AG04449 (cell line): ENCODE measurements around the gene TNXB.

ENCODE experiments used
- CTCF ChIA-PET: fragments of 350-600 bp; formaldehyde crosslinking; extraction: SDS; loops from one replicate; lab custom pipeline; 2021; ENCODE audit warnings: antibody characterized with exemption; lab: Yijun Ruan, JAX
- POLR2A ChIA-PET: fragments of 400-600, 350-600 bp; formaldehyde crosslinking; extraction: SDS; loops from one replicate; lab custom pipeline; 2020; ENCODE audit warnings: antibody characterized with exemption, inconsistent platforms; lab: Yijun Ruan, JAX
- DNase-seq: peaks from one replicate; pipeline ENCODE4 v3.0.0-alpha.2; 2010; ENCODE audit warnings: low read depth, low spot score
- H3K4me3 ChIP-seq: 2 replicates; pipeline ENCODE4 v1.5.1; 2011; ENCODE audit warnings: low read depth, mild to moderate bottlenecking, control low read depth, low read length
- TF ChIP-seq, protein P1 (sequence below): IDR thresholded peaks from one replicate; pipeline ENCODE4 v1.5.1; 2011; ENCODE audit warnings: mild to moderate bottlenecking, moderate library complexity, low read length, control low read depth, inconsistent platforms; ENCODE audit not compliant: insufficient read depth; ENCODE audit errors: missing control alignments

Gene TNXB

DNA sequence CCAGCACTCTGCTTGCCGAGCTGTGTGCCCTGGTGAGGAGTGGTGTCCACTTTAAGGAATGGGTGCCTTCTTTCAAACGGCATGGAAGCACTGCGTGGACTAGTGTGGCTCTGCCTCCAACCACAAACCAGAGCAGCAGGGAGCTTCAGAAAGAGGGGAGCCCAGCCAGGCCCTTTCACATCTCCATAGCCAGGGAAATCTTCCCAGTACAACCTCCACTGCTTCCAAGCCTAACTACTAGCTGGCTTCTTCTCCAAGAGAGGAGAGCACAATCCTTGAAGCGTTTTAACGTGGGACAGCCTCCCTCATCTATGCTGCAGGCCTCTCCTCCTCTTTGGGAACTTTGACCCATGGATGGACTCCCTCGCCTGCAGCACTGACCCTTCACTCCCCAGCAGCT, 26.7 kb downstream of the TNXB start:
- TF ChIP-seq, protein P1, sequence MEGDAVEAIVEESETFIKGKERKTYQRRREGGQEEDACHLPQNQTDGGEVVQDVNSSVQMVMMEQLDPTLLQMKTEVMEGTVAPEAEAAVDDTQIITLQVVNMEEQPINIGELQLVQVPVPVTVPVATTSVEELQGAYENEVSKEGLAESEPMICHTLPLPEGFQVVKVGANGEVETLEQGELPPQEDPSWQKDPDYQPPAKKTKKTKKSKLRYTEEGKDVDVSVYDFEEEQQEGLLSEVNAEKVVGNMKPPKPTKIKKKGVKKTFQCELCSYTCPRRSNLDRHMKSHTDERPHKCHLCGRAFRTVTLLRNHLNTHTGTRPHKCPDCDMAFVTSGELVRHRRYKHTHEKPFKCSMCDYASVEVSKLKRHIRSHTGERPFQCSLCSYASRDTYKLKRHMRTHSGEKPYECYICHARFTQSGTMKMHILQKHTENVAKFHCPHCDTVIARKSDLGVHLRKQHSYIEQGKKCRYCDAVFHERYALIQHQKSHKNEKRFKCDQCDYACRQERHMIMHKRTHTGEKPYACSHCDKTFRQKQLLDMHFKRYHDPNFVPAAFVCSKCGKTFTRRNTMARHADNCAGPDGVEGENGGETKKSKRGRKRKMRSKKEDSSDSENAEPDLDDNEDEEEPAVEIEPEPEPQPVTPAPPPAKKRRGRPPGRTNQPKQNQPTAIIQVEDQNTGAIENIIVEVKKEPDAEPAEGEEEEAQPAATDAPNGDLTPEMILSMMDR: no peak
- H3K4me3 ChIP-seq: no peak overlapping the region
- ChIA-PET CTCF (interaction anchor here (1.4 to 5.7 kb wide), 3 partner anchors 35 to 46 kb away, joined by 3 to 32 read pairs (median 26); partner anchors contain the start of gene ATF6B), POLR2A (interaction anchor here (0.5 kb wide), 1 partner anchor 116 kb away, joined by 5 read pairs; no protein-coding TSS in a partner anchor)
- no peak for DNase-seq

DNA sequence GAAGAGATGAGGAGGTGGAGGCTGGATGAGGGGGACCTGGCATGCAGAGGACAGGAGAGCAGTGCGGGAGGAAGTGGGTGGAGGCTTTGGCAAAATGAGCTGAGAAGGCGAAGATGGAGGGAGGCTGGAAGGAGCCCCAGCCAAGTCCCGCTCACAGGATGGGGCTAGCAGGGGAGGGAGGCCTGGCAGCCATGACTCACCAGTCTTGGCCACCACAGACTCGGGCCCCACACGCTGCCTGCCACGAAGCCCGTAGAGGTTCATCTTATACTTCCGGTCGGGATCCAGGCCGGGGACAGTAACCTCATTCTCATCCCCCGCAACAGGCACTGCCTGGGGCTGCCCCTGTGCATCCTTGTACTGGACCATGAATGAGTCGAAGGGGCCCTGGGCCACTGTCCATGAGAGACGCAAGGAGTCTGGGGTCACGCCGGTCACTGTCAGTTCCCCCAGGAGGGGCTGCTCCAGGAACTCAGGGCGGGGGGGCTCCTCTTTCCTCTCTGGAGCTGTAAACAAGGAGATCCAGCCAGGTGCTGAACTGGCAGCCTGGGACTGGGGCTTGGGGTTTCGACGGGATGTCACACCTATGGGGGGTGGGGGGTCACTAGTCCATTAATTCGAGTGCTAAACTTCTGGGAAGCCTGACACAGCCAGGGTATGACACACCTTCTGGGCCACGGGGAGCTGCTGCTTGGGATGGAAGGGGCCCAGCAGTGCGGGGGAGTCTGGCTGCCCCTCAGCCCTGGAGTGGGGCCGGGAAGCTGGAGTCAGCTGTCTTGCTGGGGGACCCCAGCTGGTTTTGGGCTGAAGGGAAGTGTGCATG, 27.8 kb downstream of the TNXB start:
- ChIA-PET CTCF (interaction anchor here (0.6 to 5.7 kb wide), 4 partner anchors 27 to 113 kb away, joined by 3 to 32 read pairs (median 14); no protein-coding TSS in a partner anchor), POLR2A (no interaction called here)
- DNase-seq: no peak
- TF ChIP-seq, protein P1: no peak
- H3K4me3 ChIP-seq: no peak overlapping the region

DNA sequence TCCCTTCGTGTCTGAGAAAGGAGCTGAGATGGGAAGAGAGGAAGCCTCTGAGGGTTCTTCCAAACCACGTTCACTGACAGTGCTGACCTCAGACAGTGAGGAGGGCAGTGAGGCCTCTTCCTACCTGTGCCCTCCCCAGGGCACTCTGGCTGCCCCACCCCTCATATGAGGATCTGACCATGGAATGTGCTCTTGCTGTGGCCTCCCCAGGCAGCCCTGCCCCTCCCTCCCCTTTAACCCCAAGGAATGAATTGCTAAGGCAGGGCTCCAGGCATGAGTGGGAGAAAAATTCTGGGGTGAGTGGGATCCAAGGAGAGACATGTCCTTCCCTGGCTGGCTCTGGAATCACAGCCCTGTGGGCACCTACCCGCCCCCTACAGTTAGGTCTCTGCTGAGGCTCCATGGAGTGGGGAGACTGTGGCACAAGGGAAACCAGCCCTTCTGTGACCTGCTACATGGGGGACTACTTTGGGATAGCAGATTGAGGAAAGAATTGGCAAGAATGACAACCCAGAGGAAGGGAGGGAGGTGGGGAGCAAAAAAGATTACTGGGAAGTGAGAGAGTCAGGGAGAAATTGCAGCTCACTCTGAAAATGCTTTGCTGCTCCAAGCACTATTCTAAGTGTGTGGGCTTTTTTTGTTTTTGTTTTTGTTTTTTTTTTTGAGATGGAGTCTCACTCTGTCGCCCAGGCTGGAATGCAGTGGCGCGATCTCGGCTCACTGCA, 29.4 kb downstream of the TNXB start:
- H3K4me3 ChIP-seq: no peak overlapping the region
- ChIA-PET POLR2A (no interaction called here), CTCF (interaction anchor here (1.9 to 5.4 kb wide), 2 partner anchors 13 to 32 kb away, joined by 4 to 26 read pairs; no protein-coding TSS in a partner anchor)
- TF ChIP-seq, protein P1: no peak
- DNase-seq: no peak

DNA sequence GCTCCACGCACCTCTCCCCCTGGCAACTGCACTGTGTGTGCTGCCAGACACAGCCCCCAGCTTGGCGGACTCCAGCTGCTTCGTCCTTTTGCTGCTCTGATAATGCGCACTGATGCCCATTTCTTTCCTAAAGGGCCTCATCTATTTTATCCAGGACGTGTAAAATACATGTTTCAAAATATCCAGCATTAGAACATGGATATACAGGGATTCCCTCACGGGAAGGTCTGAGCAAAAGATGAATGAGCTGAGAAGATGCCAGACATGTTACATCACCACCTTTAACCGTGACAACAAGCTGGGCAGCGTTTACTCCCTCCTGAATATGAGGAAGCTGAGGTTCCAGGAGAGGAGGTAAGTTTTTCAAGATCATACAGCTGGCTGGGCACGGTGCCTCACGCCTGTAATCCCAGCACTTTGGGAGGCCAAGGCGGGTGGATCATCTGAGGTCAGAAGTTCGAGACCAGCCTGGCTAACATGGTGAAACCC, 32.8 kb downstream of the TNXB start:
- TF ChIP-seq, protein P1: no peak
- ChIA-PET POLR2A (interaction anchor here (0.6 kb wide), 1 partner anchor 109 kb away, joined by 3 read pairs; no protein-coding TSS in a partner anchor), CTCF (interaction anchor here (1.0 to 2.8 kb wide), 5 partner anchors 9 to 43 kb away, joined by 3 to 18 read pairs (median 6); no protein-coding TSS in a partner anchor)
- DNase-seq: no peak
- H3K4me3 ChIP-seq: no peak overlapping the region

DNA sequence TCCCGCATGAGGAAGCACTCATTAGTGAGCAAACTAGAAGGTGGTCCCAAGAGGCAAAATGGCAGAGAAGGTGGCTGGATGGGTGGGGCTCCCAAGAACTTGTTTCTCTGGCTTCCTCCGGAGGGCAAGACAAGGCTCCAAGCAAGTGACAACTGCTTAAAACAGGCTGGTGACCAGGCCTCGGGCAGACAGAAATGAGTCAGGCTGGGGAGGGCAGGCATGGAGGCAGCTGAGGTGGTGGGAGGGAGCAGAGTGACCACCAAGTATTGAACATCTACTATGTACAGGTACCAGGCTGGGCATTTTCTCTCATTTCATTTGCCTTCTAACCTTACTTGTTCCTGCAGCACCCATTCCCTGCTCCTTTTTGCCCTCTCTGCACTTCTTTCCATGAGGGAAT, 33.4 kb downstream of the TNXB start:
- ChIA-PET CTCF (interaction anchor here (1.0 to 2.8 kb wide), 6 partner anchors 9 to 43 kb away, joined by 3 to 18 read pairs (median 6); no protein-coding TSS in a partner anchor), POLR2A (no interaction called here)
- DNase-seq: no peak
- no peak overlapping the region for H3K4me3 ChIP-seq
- TF ChIP-seq, protein P1: no peak
